ENCODE data around the gene SRGAP3. TPM values are rescaled to one million over a fixed set of nuclear protein-coding genes. Genes with fewer than 3 reads are reported as not detected.

The SRGAP3 gene
- polyA plus RNA-seq, 3 donors = 0.27 to 1.3 (median 0.87) TPM

- Mint-ChIP-seq H3K9me3 (peaks cover 0 to 6% (median 4%) of the 10 kb centered on the region in 7 donors), H3K27ac (no peak overlapping the region), H3K27me3 (ENCODE audit: low read depth in 3 of 3) (peaks cover 0 to 4% (median 0%) of the 10 kb centered on the region in 3 donors), H3K4me1 (peaks cover 20% of the 10 kb centered on the region), H3K4me3 (no peak overlapping the region), H3K36me3 (no peaks in the 10 kb centered on the region)
- Histone ChIP-seq H3K9ac (ENCODE audit: insufficient read depth, low read length, poor library complexity, severe bottlenecking) (no peak overlapping the region), H2AFZ (ENCODE audit: insufficient read depth, low read depth, low read length, poor library complexity, severe bottlenecking) (no peak overlapping the region), H3K36me3 (replicated peaks in 1 of 2; ENCODE audit: control insufficient read depth in 1 of 2, insufficient read depth in 2 of 2, low read length in 2 of 2) (no peaks in the 10 kb centered on the region), H3K4me1 (ENCODE audit: control insufficient read depth in 1 of 2, insufficient read depth in 2 of 2, low read length in 2 of 2) (peaks cover 0 to 2% of the 10 kb centered on the region in 2 donors), H3K27ac (ENCODE audit: low read depth in 1 of 2, low read length in 2 of 2) (no peak overlapping the region), H3K4me2 (replicated peaks; ENCODE audit: extremely low read depth, low read length, poor library complexity, severe bottlenecking) (no peak overlapping the region), H4K20me1 (ENCODE audit: insufficient read depth, low read length) (no peaks in the 10 kb centered on the region), H3K9me3 (replicated peaks in 1 of 2; ENCODE audit: control insufficient read depth in 1 of 2, insufficient read depth in 1 of 2, low read length in 2 of 2) (peaks cover 0 to 7% of the 10 kb centered on the region in 2 donors), H3K4me3 (replicated peaks in 1 of 3; ENCODE audit: low read depth in 2 of 3, low read length in 3 of 3) (no peak overlapping the region), H3K79me2 (ENCODE audit: insufficient read depth, low read length) (no peaks in the 10 kb centered on the region), H3K27me3 (ENCODE audit: control insufficient read depth in 2 of 2, insufficient read depth in 2 of 2, low read length in 2 of 2) (no peaks in the 10 kb centered on the region)
- DNase-seq = no peak
- WGBS (ENCODE audit: insufficient coverage) = 94% methylated on average over 3 of the region's 4 CpGs
- no peak for TF ChIP-seq CTCF (IDR thresholded peaks at IDR 0.05)
- intact Hi-C loops (cut with micrococcal nuclease) = no loop called here
Measured at GRCh38 chr3:9113040-9113439, 136.4 kb downstream of the SRGAP3 start.

GRCh38 chr3:9111866-9112265 lies 137.6 kb downstream of the SRGAP3 start:
- H3K27ac Mint-ChIP-seq = no peak overlapping the region
- WGBS (ENCODE audit: insufficient coverage) = 95% methylated on average over 2 of the region's 5 CpGs

More at GRCh38 chr3:9111866-9112265, 137.6 kb downstream of the SRGAP3 start:
- H3K4me2 ChIP-seq (replicated peaks; ENCODE audit: extremely low read depth, low read length, poor library complexity, severe bottlenecking) = no peak overlapping the region
- no peaks in the 10 kb centered on the region for H4K20me1 ChIP-seq (ENCODE audit: insufficient read depth, low read length)
- Mint-ChIP-seq H3K4me1 (peaks cover 20% of the 10 kb centered on the region), H3K9me3 (peaks cover 0 to 8% (median 4%) of the 10 kb centered on the region in 7 donors), H3K27me3 (ENCODE audit: low read depth in 3 of 3) (peaks cover 0 to 4% (median 0%) of the 10 kb centered on the region in 3 donors), H3K4me3 (no peak overlapping the region), H3K36me3 (no peaks in the 10 kb centered on the region)
- H2AFZ ChIP-seq (ENCODE audit: insufficient read depth, low read depth, low read length, poor library complexity, severe bottlenecking) = no peak overlapping the region
- no peak overlapping the region for H3K9ac ChIP-seq (ENCODE audit: insufficient read depth, low read length, poor library complexity, severe bottlenecking)
- H3K4me1 ChIP-seq (ENCODE audit: control insufficient read depth in 1 of 2, insufficient read depth in 2 of 2, low read length in 2 of 2) = peaks cover 0 to 2% of the 10 kb centered on the region in 2 donors
- H3K9me3 ChIP-seq (replicated peaks in 1 of 2; ENCODE audit: control insufficient read depth in 1 of 2, insufficient read depth in 1 of 2, low read length in 2 of 2) = peaks cover 0 to 7% of the 10 kb centered on the region in 2 donors
- H3K27ac ChIP-seq (ENCODE audit: low read depth in 1 of 2, low read length in 2 of 2) = no peak overlapping the region
- H3K36me3 ChIP-seq (replicated peaks in 1 of 2; ENCODE audit: control insufficient read depth in 1 of 2, insufficient read depth in 2 of 2, low read length in 2 of 2) = no peaks in the 10 kb centered on the region
- H3K79me2 ChIP-seq (ENCODE audit: insufficient read depth, low read length) = no peaks in the 10 kb centered on the region
- no peak for TF ChIP-seq CTCF (IDR thresholded peaks at IDR 0.05)
- intact Hi-C loops (cut with micrococcal nuclease) = no loop called here
- H3K4me3 ChIP-seq (replicated peaks in 1 of 3; ENCODE audit: low read depth in 2 of 3, low read length in 3 of 3) = no peak overlapping the region
- no peak for DNase-seq
- no peaks in the 10 kb centered on the region for H3K27me3 ChIP-seq (ENCODE audit: control insufficient read depth in 2 of 2, insufficient read depth in 2 of 2, low read length in 2 of 2)

All from CD14-positive monocyte (primary cell).